Activated CD4-positive, alpha-beta memory T cell treated with anti-CD3 and anti-CD28 coated beads for 36 hours (primary cell): Measurements from ENCODE around the gene EGR2. TPM values are rescaled to one million over a fixed set of nuclear protein-coding genes. Genes with fewer than 3 reads are reported as not detected.

Source experiments
- CTCF ChIA-PET: fragments of 350-600 bp; sonication (Branson Sonifier 250); formaldehyde crosslinking; loops from one replicate; lab custom pipeline; 2021; ENCODE audit warnings: antibody characterized with exemption, inconsistent platforms; lab: Charles Lee
- POLR2A ChIA-PET: fragments of 350-600 bp; sonication (Branson Sonifier 250); formaldehyde crosslinking; loops from one replicate; lab custom pipeline; 2021; ENCODE audit warnings: antibody characterized with exemption; lab: Charles Lee
- DNase-seq: peaks from one replicate; pipeline ENCODE4 v3.0.0-alpha.2; 2020
- H3K27ac Mint-ChIP-seq: one replicate; pipeline ENCODE4 v1.8.0; 2021; ENCODE audit warnings: mixed read lengths
- H3K27me3 Mint-ChIP-seq: one replicate; pipeline ENCODE4 v1.8.0; 2021; ENCODE audit warnings: mixed read lengths
- H3K36me3 Mint-ChIP-seq: one replicate; pipeline ENCODE4 v1.8.0; 2021; ENCODE audit warnings: mixed read lengths
- H3K4me1 Mint-ChIP-seq: one replicate; pipeline ENCODE4 v1.8.0; 2021; ENCODE audit warnings: low read depth, mixed read lengths
- H3K4me3 Mint-ChIP-seq: one replicate; pipeline ENCODE4 v1.8.0; 2021; ENCODE audit warnings: mild to moderate bottlenecking, mixed read lengths
- H3K9me3 Mint-ChIP-seq: one replicate; pipeline ENCODE4 v1.8.0; 2021; ENCODE audit warnings: mixed read lengths
- intact Hi-C: fragments of 100-400 bp; cut with micrococcal nuclease; formaldehyde crosslinking; loops from one replicate; pipeline ENCODE4 v1.15.1; 2023
- total RNA-seq, 2 experiments: library from RNA; stranded (reverse); gene quantifications; one replicate each; pipeline ENCODE4 v1.2.3, GENCODE V29; 2021

Gene EGR2
- total RNA-seq, 2 experiments from 2014 or later: 66.9 to 68.2 TPM

DNA sequence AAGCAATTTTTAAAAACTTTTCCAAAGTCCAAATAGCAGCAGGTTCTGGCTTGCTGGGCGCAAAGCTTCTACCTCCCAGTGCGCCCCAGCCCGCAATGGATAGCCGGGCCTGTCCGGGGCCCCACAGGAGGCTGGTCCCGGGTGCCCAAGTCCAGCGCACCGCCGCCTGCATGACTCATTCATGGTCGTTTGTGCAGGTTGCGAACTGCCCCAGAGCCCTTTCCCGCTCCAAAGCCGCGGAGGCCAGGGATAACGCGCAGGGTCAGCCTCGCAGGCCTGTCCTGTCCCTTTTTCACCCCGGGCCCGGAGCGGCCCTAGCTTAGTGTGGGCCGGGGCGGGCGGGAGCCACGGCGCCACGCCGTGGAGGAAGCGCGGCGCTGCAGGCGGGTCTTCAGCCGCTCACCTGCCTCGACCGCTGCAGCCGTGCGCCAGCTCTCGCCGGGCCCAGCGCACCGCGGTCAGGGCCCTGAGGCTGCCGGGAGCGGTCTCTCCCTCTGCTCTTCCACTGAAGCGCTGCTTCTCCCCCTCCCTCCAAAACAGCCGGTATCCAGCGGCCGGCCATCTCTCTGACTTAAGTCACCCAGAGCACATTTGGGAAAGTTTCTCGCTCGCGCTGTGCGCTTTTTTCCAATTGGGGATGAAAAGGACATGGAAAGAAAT lies 1.7 kb upstream of the EGR2 start:
- peaks cover 32% of the 10 kb centered on the region for H3K36me3 Mint-ChIP-seq
- peak overlapping the region; percentile 88 for H3K4me3 Mint-ChIP-seq
- peak overlapping the region; percentile 100 for H3K27ac Mint-ChIP-seq
- ChIA-PET POLR2A (interaction anchor here (0.6 to 3.8 kb wide), 8 partner anchors 10 to 207 kb away, joined by 3 to 21 read pairs (median 4); no protein-coding TSS in a partner anchor), CTCF (interaction anchor here (0.9 to 6.7 kb wide), 25 partner anchors 8 to 902 kb away, joined by 3 to 139 read pairs (median 9); partner anchors contain the start of genes ADO and NRBF2)
- peaks cover 21% of the 10 kb centered on the region for H3K27me3 Mint-ChIP-seq
- DNase-seq: peak; percentile 83
- H3K9me3 Mint-ChIP-seq: no peaks in the 10 kb centered on the region
- peaks cover 28% of the 10 kb centered on the region for H3K4me1 Mint-ChIP-seq
- intact Hi-C loops: loop anchor here (1.0 to 10.0 kb wide), 8 partner anchors 53 to 916 kb away; partner anchors contain the start of genes ARID5B and REEP3

DNA sequence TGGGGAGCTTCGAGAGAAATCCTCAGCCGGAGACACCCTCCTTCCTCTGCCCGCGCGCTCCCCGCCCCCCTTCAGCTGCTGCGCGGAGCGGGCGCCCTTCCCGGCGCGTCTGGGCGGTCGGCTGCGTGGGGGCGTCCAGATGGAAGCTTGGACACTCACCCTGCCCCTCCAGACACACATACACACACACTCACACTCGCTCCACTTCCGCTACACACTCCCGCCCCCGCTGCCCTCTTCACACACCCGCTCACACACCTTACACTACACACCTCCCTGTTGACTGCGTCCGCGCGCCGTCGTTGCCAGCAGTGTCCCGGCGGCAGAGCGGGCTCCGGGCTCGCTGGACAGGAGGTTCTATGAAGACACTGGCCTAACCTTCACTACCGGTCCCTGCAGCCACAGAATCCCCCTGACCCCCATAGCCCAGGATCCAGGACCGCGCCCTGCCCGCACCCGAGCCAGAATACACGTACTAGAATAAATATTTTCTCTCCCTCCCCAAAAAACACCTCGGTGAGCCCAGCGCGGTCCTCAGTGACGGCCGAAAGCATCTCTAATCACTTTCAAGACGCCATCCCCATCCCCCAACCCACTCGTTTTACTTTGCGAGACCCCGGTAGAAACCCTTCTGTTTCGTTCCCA lies 1.1 kb upstream of the EGR2 start:
- Mint-ChIP-seq H3K4me1 (peaks cover 34% of the 10 kb centered on the region), H3K4me3 (peak overlapping the region; percentile 88), H3K27me3 (peaks cover 21% of the 10 kb centered on the region), H3K9me3 (no peaks in the 10 kb centered on the region), H3K27ac (peak overlapping the region; percentile 100), H3K36me3 (peaks cover 38% of the 10 kb centered on the region)
- ChIA-PET POLR2A (interaction anchor here (0.5 to 3.9 kb wide), 19 partner anchors 9 to 452 kb away, joined by 3 to 21 read pairs (median 4); partner anchors contain the start of gene ADO), CTCF (interaction anchor here (0.7 to 6.7 kb wide), 25 partner anchors 8 to 903 kb away, joined by 3 to 139 read pairs (median 9); partner anchors contain the start of genes ADO and NRBF2)
- intact Hi-C loops: loop anchor here (2.0 to 10.0 kb wide), 4 partner anchors 54 to 915 kb away; partner anchors contain the start of genes ARID5B and REEP3
- DNase-seq: peak; percentile 69

DNA sequence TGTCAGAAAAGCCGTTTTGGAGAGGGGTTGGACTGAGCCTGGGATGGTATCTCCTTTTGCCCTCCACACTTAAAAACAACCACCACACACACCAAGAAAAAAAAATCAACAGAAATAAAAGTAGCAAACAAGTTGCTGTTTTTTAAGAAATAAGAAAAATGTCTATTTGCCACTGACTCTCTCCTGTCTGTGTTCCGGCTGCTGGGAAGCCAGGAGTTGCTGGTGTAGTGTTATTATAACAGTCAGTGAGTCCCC lies 163 bp downstream of the EGR2 start:
- H3K4me3 Mint-ChIP-seq: peak overlapping the region; percentile 88
- intact Hi-C loops: loop anchor here (1.0 to 10.0 kb wide), 18 partner anchors 12 to 914 kb away; partner anchors contain the start of genes ADO, ARID5B, NRBF2 and REEP3
- peaks cover 21% of the 10 kb centered on the region for H3K27me3 Mint-ChIP-seq
- POLR2A ChIA-PET: interaction anchor here (0.9 to 3.9 kb wide), 17 partner anchors 9 to 766 kb away, joined by 3 to 21 read pairs (median 4); partner anchors contain the start of gene ADO
- peaks cover 44% of the 10 kb centered on the region for H3K36me3 Mint-ChIP-seq
- H3K27ac Mint-ChIP-seq: peak overlapping the region; percentile 100
- CTCF ChIA-PET: interaction anchor here (0.8 to 6.7 kb wide), 15 partner anchors 10 to 350 kb away, joined by 3 to 139 read pairs (median 12); partner anchors contain the start of gene ADO
- DNase-seq: no peak
- H3K4me1 Mint-ChIP-seq: peaks cover 45% of the 10 kb centered on the region
- H3K9me3 Mint-ChIP-seq: no peaks in the 10 kb centered on the region

- intact Hi-C loops: loop anchor here (1.0 to 10.0 kb wide), 18 partner anchors 11 to 913 kb away; partner anchors contain the start of genes ADO, ARID5B, NRBF2 and REEP3
- H3K27me3 Mint-ChIP-seq: peaks cover 16% of the 10 kb centered on the region
- H3K4me3 Mint-ChIP-seq: peak overlapping the region; percentile 88
- H3K4me1 Mint-ChIP-seq: peaks cover 50% of the 10 kb centered on the region
- H3K36me3 Mint-ChIP-seq: peaks cover 44% of the 10 kb centered on the region
- no peaks in the 10 kb centered on the region for H3K9me3 Mint-ChIP-seq
- H3K27ac Mint-ChIP-seq: peak overlapping the region; percentile 100
- peak; percentile 29 for DNase-seq
- POLR2A ChIA-PET: interaction anchor here (1.1 to 3.9 kb wide), 11 partner anchors 9 to 432 kb away, joined by 3 to 21 read pairs (median 9); partner anchors contain the start of gene ADO
- CTCF ChIA-PET: interaction anchor here (0.6 to 6.7 kb wide), 11 partner anchors 10 to 351 kb away, joined by 3 to 139 read pairs (median 16); partner anchors contain the start of gene ADO
Observed at GRCh38 chr10:62815381-62816075, 638 bp downstream of the EGR2 start.

DNA sequence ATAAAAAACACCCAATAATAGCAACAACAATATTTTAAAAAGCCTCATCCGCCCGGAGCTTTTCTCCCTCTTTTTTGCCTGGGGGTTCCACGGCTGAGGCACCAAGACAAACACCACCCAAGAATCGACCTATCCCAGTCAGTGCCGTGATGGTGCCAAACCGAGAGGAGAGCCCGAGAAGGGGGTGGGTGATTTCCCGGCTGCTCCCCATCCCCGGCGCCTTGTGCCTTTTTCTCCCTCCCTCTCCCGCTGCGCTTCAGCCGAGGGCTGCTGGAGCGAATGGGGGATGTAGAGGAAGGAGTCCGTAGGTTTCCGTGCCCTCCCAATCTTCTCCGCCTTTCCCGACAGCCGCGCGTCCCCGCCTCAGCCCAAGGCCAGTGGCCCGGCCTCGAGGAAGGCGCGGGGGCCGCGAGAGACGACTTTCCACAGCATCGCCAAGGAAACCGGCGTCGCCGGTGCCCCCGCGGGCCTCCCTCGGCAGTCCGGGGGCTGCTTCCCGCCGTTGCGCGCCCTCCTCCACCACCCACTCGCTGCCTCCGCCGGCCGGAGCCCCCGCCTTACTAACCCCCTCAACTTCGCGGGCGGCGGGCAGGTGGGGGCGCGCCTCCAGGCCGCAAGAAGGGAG lies 1.3 kb downstream of the EGR2 start:
- Mint-ChIP-seq H3K27ac (peak overlapping the region; percentile 100), H3K4me3 (peak overlapping the region; percentile 88), H3K27me3 (peaks cover 10% of the 10 kb centered on the region), H3K9me3 (no peaks in the 10 kb centered on the region), H3K36me3 (peaks cover 48% of the 10 kb centered on the region), H3K4me1 (peaks cover 56% of the 10 kb centered on the region)
- peak; percentile 29 for DNase-seq
- ChIA-PET POLR2A (interaction anchor here (3.8 to 3.9 kb wide), 2 partner anchors 82 to 177 kb away, joined by 17 to 20 read pairs; no protein-coding TSS in a partner anchor), CTCF (interaction anchor here (0.6 to 6.7 kb wide), 7 partner anchors 9 to 270 kb away, joined by 4 to 139 read pairs (median 33); partner anchors contain the start of gene ADO)
- intact Hi-C loops: loop anchor here (5.0 to 10.0 kb wide), 2 partner anchors 710 to 913 kb away; partner anchors contain the start of genes ARID5B and REEP3

DNA sequence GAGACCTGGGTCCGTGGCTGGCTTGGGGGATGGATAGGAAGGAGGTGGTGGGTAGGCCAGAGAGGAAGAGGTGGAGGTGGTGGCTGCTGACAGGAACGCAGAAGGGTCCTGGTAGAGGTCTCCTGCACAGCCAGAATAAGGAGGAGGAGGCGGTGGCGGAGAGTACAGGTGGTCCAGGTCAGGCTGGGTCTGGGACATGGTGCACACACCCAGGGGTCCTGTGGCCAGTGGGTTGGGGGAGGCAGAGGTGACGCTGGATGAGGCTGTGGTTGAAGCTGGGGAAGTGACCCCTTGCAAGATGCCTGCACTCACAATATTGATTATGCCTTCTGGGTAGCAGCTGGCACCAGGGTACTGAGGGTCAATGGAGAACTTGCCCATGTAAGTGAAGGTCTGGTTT lies 2.2 kb downstream of the EGR2 start:
- Mint-ChIP-seq H3K36me3 (peaks cover 49% of the 10 kb centered on the region), H3K9me3 (no peaks in the 10 kb centered on the region), H3K4me3 (peak overlapping the region; percentile 88), H3K27me3 (peaks cover under 1% of the 10 kb centered on the region), H3K4me1 (peaks cover 57% of the 10 kb centered on the region), H3K27ac (peak overlapping the region; percentile 100)
- DNase-seq: no peak
- ChIA-PET POLR2A (interaction anchor here (3.9 kb wide), 1 partner anchor 81 kb away, joined by 17 read pairs; no protein-coding TSS in a partner anchor), CTCF (interaction anchor here (1.5 to 6.7 kb wide), 3 partner anchors 8 to 218 kb away, joined by 4 to 139 read pairs (median 50); partner anchors contain the start of gene ADO)
- intact Hi-C loops: loop anchor here (10.0 kb wide), 1 partner anchor 711 kb away; the partner anchor contains the start of gene REEP3

DNA sequence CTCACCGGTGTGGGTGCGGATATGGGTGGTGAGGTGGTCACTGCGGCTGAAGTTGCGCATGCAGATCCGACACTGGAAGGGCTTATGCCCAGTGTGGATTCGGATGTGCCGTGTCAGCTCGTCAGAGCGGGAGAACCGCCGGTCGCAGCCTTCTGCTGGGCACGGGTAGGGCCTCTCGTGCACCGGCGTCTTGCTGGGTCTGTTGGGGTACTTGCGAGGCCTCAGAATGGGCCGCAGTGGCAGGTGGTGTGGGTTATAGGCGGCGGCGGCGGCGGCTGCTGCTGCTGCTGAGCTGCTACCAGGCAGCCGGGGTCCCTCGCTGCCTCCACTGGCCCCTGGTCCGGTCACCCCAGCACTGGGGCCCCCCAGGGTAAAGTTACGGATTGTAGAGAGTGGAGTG lies 2.7 kb downstream of the EGR2 start:
- POLR2A ChIA-PET: interaction anchor here (3.9 kb wide), 1 partner anchor 80 kb away, joined by 17 read pairs; no protein-coding TSS in a partner anchor
- Mint-ChIP-seq H3K27me3 (no peaks in the 10 kb centered on the region), H3K27ac (peak overlapping the region; percentile 76), H3K9me3 (no peaks in the 10 kb centered on the region), H3K4me1 (peaks cover 61% of the 10 kb centered on the region), H3K36me3 (peaks cover 51% of the 10 kb centered on the region), H3K4me3 (peak overlapping the region; percentile 88)
- intact Hi-C loops: loop anchor here (10.0 kb wide), 1 partner anchor 711 kb away; the partner anchor contains the start of gene REEP3
- DNase-seq: no peak
- CTCF ChIA-PET: interaction anchor here (1.5 to 6.7 kb wide), 3 partner anchors 8 to 217 kb away, joined by 4 to 139 read pairs (median 50); partner anchors contain the start of gene ADO

- intact Hi-C loops: loop anchor here (10.0 kb wide), 1 partner anchor 712 kb away; the partner anchor contains the start of gene REEP3
- ChIA-PET CTCF (interaction anchor here (1.5 kb wide), 1 partner anchor 217 kb away, joined by 4 read pairs; no protein-coding TSS in a partner anchor), POLR2A (interaction anchor here (2.0 kb wide), 1 partner anchor 79 kb away, joined by 16 read pairs; no protein-coding TSS in a partner anchor)
- Mint-ChIP-seq H3K4me1 (peaks cover 66% of the 10 kb centered on the region), H3K27ac (peak overlapping the region; percentile 76), H3K27me3 (no peaks in the 10 kb centered on the region), H3K36me3 (peaks cover 52% of the 10 kb centered on the region), H3K9me3 (no peaks in the 10 kb centered on the region), H3K4me3 (peak overlapping the region; percentile 88)
- DNase-seq: no peak
Observed at GRCh38 chr10:62812672-62813439, 3.3 kb downstream of the EGR2 start.

GRCh38 chr10:62811159-62811875 lies 4.8 kb downstream of the EGR2 start:
- H3K27me3 Mint-ChIP-seq: no peaks in the 10 kb centered on the region
- CTCF ChIA-PET: interaction anchor here (0.8 to 2.2 kb wide), 9 partner anchors 8 to 319 kb away, joined by 3 to 14 read pairs (median 4); no protein-coding TSS in a partner anchor
- intact Hi-C loops: loop anchor here (1.0 to 10.0 kb wide), 14 partner anchors 32 to 896 kb away; partner anchors contain the start of gene REEP3
- POLR2A ChIA-PET: interaction anchor here (0.6 to 2.0 kb wide), 8 partner anchors 32 to 191 kb away, joined by 3 to 16 read pairs (median 4); no protein-coding TSS in a partner anchor
- peak overlapping the region; percentile 88 for H3K27ac Mint-ChIP-seq
- DNase-seq: peak; percentile 94
- no peaks in the 10 kb centered on the region for H3K9me3 Mint-ChIP-seq
- peak overlapping the region; percentile 88 for H3K4me3 Mint-ChIP-seq
- H3K4me1 Mint-ChIP-seq: peaks cover 79% of the 10 kb centered on the region
- H3K36me3 Mint-ChIP-seq: peaks cover 65% of the 10 kb centered on the region
